H1 (cell line): ENCODE data around the gene SNX13.

Experiments
- EZH2 ChIP-seq: fragments of 200-600 bp; sonication (generic); IDR thresholded peaks from 2 replicates; pipeline ENCODE4 v1.7.1; 2012; ENCODE audit warnings: low read depth, mild to moderate bottlenecking, moderate library complexity, low read length, inconsistent platforms; ENCODE audit not compliant: severe bottlenecking
- NRF1 ChIP-seq: IDR thresholded peaks from 2 replicates; pipeline ENCODE4 v1.6.1; 2011; ENCODE audit warnings: mild to moderate bottlenecking, low read depth, low read length, improper control_type of control experiment
- SIN3A ChIP-seq, 2 experiments: IDR thresholded peaks in 1 of 2; conservative IDR thresholded peaks in 1 of 2; 2 replicates each; pipeline ENCODE4 v1.6.1; 2011 to 2012; ENCODE audit warnings: low read length in 2 of 2, improper control_type of control experiment in 1 of 2, low read depth in 1 of 2, mild to moderate bottlenecking in 1 of 2

DNA sequence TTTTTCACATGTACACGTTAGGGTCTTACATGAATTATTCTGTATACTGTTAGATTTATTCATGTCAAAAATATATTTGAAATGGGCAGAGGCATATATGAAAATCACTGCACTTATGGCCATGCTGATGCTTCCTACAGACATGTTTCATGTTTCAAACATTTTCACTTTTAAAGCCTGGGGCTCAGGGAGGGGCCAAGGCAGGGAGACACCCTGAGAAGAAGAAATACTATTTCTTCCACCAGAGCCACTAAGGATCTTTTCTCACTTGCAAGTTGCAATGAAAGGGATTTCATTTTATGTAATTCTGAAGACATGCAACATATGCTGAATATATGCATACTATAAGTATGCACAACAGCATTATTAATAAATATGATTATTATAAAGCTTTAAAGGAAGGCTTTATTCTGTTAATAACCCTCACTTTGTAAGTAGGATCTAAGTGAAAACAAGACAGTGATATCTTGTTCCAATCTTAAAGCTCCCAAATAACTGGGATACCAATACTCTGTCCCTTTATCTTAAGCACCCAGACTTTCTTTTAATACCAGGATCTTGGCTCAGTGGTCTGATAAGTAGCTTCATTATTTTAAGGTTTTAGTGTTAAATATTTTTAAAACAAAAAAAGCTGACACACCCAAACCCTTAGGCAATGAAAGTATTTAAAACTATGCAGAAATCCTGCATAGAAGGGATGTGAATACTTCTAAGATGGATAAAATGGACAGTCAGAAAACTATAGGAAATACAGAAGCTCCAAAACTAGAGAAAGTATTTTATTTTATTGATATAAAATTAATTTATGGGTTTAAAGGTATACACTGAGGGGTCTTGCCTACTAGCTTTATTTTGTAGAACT lies 148.0 kb downstream of the SNX13 start:
- TF ChIP-seq NRF1 (no peak), SIN3A (conservative IDR thresholded peaks at IDR 0.05 in 1 of 2, IDR thresholded peaks at IDR 0.05 in 1 of 2; ENCODE audit: low read depth in 1 of 2, low read length in 2 of 2) (no peak), EZH2 (no peak)
